HT1080 (cell line): Measurements from ENCODE around the gene PARP1. TPM values are rescaled to one million over a fixed set of nuclear protein-coding genes. Genes with fewer than 3 reads are reported as not detected.

Experiments
- total RNA-seq: library from RNA; depleted of rRNA; stranded (reverse); fragments of >200 nt; shearing (Covaris generic); gene quantifications from 2 replicates; pipeline ENCODE4 v1.2.3, GENCODE V29; 2014; rRNA removed

The PARP1 gene
- total RNA-seq, 1 experiment from 2014 or later: 208 TPM

Other genes with a start within 250 kb of the PARP1 start
- 20.4 and 24.2 TPM in 2 replicates for gene ACBD3, start 221.4 kb downstream of the PARP1 start, total RNA-seq
- gene MIXL1, start 184.4 kb downstream of the PARP1 start, total RNA-seq: not detected in 2 replicates
- 11.5 and 12.1 TPM in 2 replicates for gene LIN9, start 98.9 kb downstream of the PARP1 start, total RNA-seq
- gene STUM, start 140.7 kb upstream of the PARP1 start, total RNA-seq: not detected in 2 replicates